Sciatic nerve (tissue), 2 donors: ENCODE results near the gene KIFC3. TPM values are rescaled to one million over a fixed set of nuclear protein-coding genes. Genes with fewer than 3 reads are reported as not detected.
"Not testable (repeated sequence)": the region's sequence is repeated elsewhere in the genome, so short reads cannot be mapped to it uniquely, and the experiment has no call there.

Experiments
- ATAC-seq: fragments of 200-7000 bp; cut with Tn5 transposase; one replicate; pipeline ENCODE4 v1.9.1; 2020; ENCODE audit warnings: mild to moderate bottlenecking, moderate library complexity
- DNase-seq: peaks from one replicate; pipeline ENCODE4 v3.0.0-alpha.2; 2020; ENCODE audit warnings: low spot score
- intact Hi-C: fragments of 100-400 bp; cut with DNase I; formaldehyde crosslinking; loops from one replicate; pipeline ENCODE4 v1.14.2; 2022
- total RNA-seq: library from RNA; stranded (reverse); fragmentation: NEBNext Ultra II Directional; extraction: Animal tissue kit (Norgen Biotek cat#: 25700); gene quantifications from one replicate; pipeline ENCODE4 v1.2.1, GENCODE V29; 2021
- donor health status: DM: no; HTN: no; CAD: no.
- donor health status: DM: no; HTN: no; CAD: no.

Gene KIFC3
- total RNA-seq, 1 donor from 2014 or later = 94.3 TPM

- intact Hi-C loops = no loop called here
- ATAC-seq = no peak
Measured at GRCh38 chr16:57826706-57827625, 24.7 kb upstream of the KIFC3 start.

GRCh38 chr16:57826052-57826451 is 23.8 kb upstream of the KIFC3 start:
- no peak for ATAC-seq
- intact Hi-C loops = no loop called here

More at GRCh38 chr16:57826706-57827625, 24.7 kb upstream of the KIFC3 start:
- DNase-seq = no peak

GRCh38 chr16:57825298-57826044 is 23.2 kb upstream of the KIFC3 start:
- ATAC-seq = no peak
- no peak for DNase-seq

More at GRCh38 chr16:57826052-57826451, 23.8 kb upstream of the KIFC3 start:
- no peak for DNase-seq

GRCh38 chr16:57824888-57825287 is 22.6 kb upstream of the KIFC3 start:
- no peak for DNase-seq
- no peak for ATAC-seq
- intact Hi-C loops = no loop called here

More at GRCh38 chr16:57825298-57826044, 23.2 kb upstream of the KIFC3 start:
- intact Hi-C loops = no loop called here

GRCh38 chr16:57823836-57824235 is 21.5 kb upstream of the KIFC3 start:
- DNase-seq (no peak), ATAC-seq (no peak)
- intact Hi-C loops = no loop called here

GRCh38 chr16:57822856-57823255 is 20.6 kb upstream of the KIFC3 start:
- DNase-seq (no peak), ATAC-seq (no peak)
- intact Hi-C loops = no loop called here

- no peak for DNase-seq
- no peak for ATAC-seq
- intact Hi-C loops = no loop called here
Measured at GRCh38 chr16:57822018-57822553, 19.8 kb upstream of the KIFC3 start.

- intact Hi-C loops = no loop called here
- DNase-seq (no peak), ATAC-seq (no peak)
Measured at GRCh38 chr16:57821149-57821971, 19.1 kb upstream of the KIFC3 start.

GRCh38 chr16:57818377-57819064 is 16.2 kb upstream of the KIFC3 start:
- ATAC-seq (no peak), DNase-seq (no peak)
- intact Hi-C loops = no loop called here

- intact Hi-C loops = no loop called here
Measured at GRCh38 chr16:57817680-57818079, 15.4 kb upstream of the KIFC3 start.

GRCh38 chr16:57815987-57816745 is 13.9 kb upstream of the KIFC3 start:
- DNase-seq (peak; percentile 80), ATAC-seq (peak; percentile 88)
- intact Hi-C loops = no loop called here

More at GRCh38 chr16:57817680-57818079, 15.4 kb upstream of the KIFC3 start:
- ATAC-seq (no peak), DNase-seq (no peak)

GRCh38 chr16:57814896-57815295 is 12.6 kb upstream of the KIFC3 start:
- DNase-seq (no peak), ATAC-seq (no peak)
- intact Hi-C loops = no loop called here

- intact Hi-C loops = no loop called here
- DNase-seq (no peak), ATAC-seq (no peak)
Measured at GRCh38 chr16:57813466-57813865, 11.2 kb upstream of the KIFC3 start.

- ATAC-seq, intact Hi-C loops, DNase-seq: not testable (repeated sequence)
Measured at GRCh38 chr16:57811340-57811739, 9.0 kb upstream of the KIFC3 start.

GRCh38 chr16:57810197-57811031 is 8.1 kb upstream of the KIFC3 start:
- DNase-seq = peak; percentile 78
- intact Hi-C loops = no loop called here
- ATAC-seq = peak; percentile 69

- ATAC-seq (no peak), DNase-seq (no peak)
- intact Hi-C loops = loop anchor here (10.0 kb wide), 1 partner anchor 55 kb away; no protein-coding TSS in a partner anchor
Measured at GRCh38 chr16:57809276-57810196, 7.2 kb upstream of the KIFC3 start.
